PC-3 (cell line): ENCODE results near the gene ACOT13.

ENCODE experiments used
- CTCF ChIP-seq: fragments of 300-600 bp; sonication (generic); conservative IDR thresholded peaks from 2 replicates; pipeline ENCODE4 v1.5.1; 2017; ENCODE audit warnings: antibody characterized with exemption, low read depth, mild to moderate bottlenecking, low read length
- EZH2 ChIP-seq: fragments of 300-600 bp; sonication (generic); IDR thresholded peaks from one replicate; pipeline ENCODE4 v1.6.1; 2017; ENCODE audit warnings: antibody characterized with exemption, mild to moderate bottlenecking, low read length; ENCODE audit not compliant: unreplicated experiment
- EZH2phosphoT487 ChIP-seq: fragments of 300-600 bp; sonication (generic); IDR thresholded peaks from 2 replicates; pipeline ENCODE4 v1.6.1; 2018; ENCODE audit warnings: mild to moderate bottlenecking, antibody characterized with exemption, low read length, borderline replicate concordance

- no peak for TF ChIP-seq CTCF
- TF ChIP-seq EZH2 = no peak
- TF ChIP-seq EZH2phosphoT487 = no peak
Measured at GRCh38 chr6:24692848-24693592, 26.1 kb downstream of the ACOT13 start.
